HS-27A (cell line): ENCODE measurements around the gene SPDEF.

ENCODE experiments used
- DNase-seq: peaks from one replicate; pipeline ENCODE4 v3.0.0-alpha.2; 2012; ENCODE audit warnings: low read depth, missing footprints

SPDEF gene

GRCh38 chr6:34583861-34584604, 27.9 kb upstream of the SPDEF start:
- no peak for DNase-seq

GRCh38 chr6:34583461-34583860, 27.3 kb upstream of the SPDEF start:
- no peak for DNase-seq

GRCh38 chr6:34581561-34581920, 25.4 kb upstream of the SPDEF start:
- DNase-seq, result no peak

GRCh38 chr6:34580707-34581560, 24.8 kb upstream of the SPDEF start:
- DNase-seq, result no peak

GRCh38 chr6:34578445-34579262, 22.5 kb upstream of the SPDEF start:
- DNase-seq, result no peak

- no peak for DNase-seq
Observed at GRCh38 chr6:34576286-34576955, 20.3 kb upstream of the SPDEF start.

- no peak for DNase-seq
Observed at GRCh38 chr6:34575326-34575725, 19.2 kb upstream of the SPDEF start.

- DNase-seq, result no peak
Observed at GRCh38 chr6:34574647-34575293, 18.6 kb upstream of the SPDEF start.

GRCh38 chr6:34573567-34574183, 17.5 kb upstream of the SPDEF start:
- no peak for DNase-seq

- no peak for DNase-seq
Observed at GRCh38 chr6:34572585-34572984, 16.5 kb upstream of the SPDEF start.

GRCh38 chr6:34572021-34572420, 15.9 kb upstream of the SPDEF start:
- DNase-seq, result no peak

- DNase-seq, result no peak
Observed at GRCh38 chr6:34571388-34571787, 15.3 kb upstream of the SPDEF start.

- DNase-seq, result no peak
Observed at GRCh38 chr6:34570066-34570833, 14.1 kb upstream of the SPDEF start.

- no peak for DNase-seq
Observed at GRCh38 chr6:34569361-34569973, 13.3 kb upstream of the SPDEF start.

GRCh38 chr6:34568341-34569201, 12.4 kb upstream of the SPDEF start:
- DNase-seq, result no peak

- no peak for DNase-seq
Observed at GRCh38 chr6:34566830-34567546, 10.9 kb upstream of the SPDEF start.

- no peak for DNase-seq
Observed at GRCh38 chr6:34565722-34566137, 9.6 kb upstream of the SPDEF start.

- DNase-seq, result no peak
Observed at GRCh38 chr6:34564181-34564580, 8.1 kb upstream of the SPDEF start.
